OCI-LY3 (cell line): ENCODE measurements around the gene PDE5A.

ENCODE experiments used
- H2AFZ ChIP-seq: fragments of 200-600, 300-600 bp; shearing (Covaris generic); 2 replicates; pipeline ENCODE4 v1.6.0; 2014; ENCODE audit warnings: antibody characterized with exemption, low read depth, low read length
- H3K27ac ChIP-seq: fragments of 200-600, 300-600 bp; sonication (generic); 2 replicates; pipeline ENCODE4 v1.5.1; 2014; ENCODE audit warnings: mild to moderate bottlenecking, low read length, moderate library complexity, mixed read lengths
- H3K27me3 ChIP-seq: fragments of 200-600, 300-600 bp; sonication (generic); 2 replicates; pipeline ENCODE4 v1.6.1; 2014; ENCODE audit warnings: low read depth, low read length, mixed read lengths
- H3K36me3 ChIP-seq: fragments of 200-600, 300-600 bp; sonication (generic); replicated peaks from 2 replicates; pipeline ENCODE3; 2014; ENCODE audit warnings: low read depth, low read length, mixed read lengths
- H3K4me1 ChIP-seq: fragments of 300-600, 200-600 bp; sonication (generic); 2 replicates; pipeline ENCODE4 v1.6.1; 2014; ENCODE audit warnings: low read length, mixed read lengths
- H3K4me2 ChIP-seq: fragments of 200-600, 300-600 bp; sonication (generic); 2 replicates; pipeline ENCODE4 v1.6.1; 2014; ENCODE audit warnings: low read length, mixed read lengths
- H3K4me3 ChIP-seq: fragments of 300-600, 200-600 bp; sonication (generic); 2 replicates; pipeline ENCODE4 v1.5.1; 2014; ENCODE audit warnings: antibody characterized with exemption, mild to moderate bottlenecking, low read length, moderate library complexity
- H3K79me2 ChIP-seq: fragments of 300-600, 200-600 bp; shearing (Covaris generic); 2 replicates; pipeline ENCODE4 v1.6.1; 2014; ENCODE audit warnings: mild to moderate bottlenecking, low read length, mixed read lengths
- H3K9ac ChIP-seq: fragments of 300-600, 200-600 bp; shearing (Covaris generic); 2 replicates; pipeline ENCODE4 v1.6.0; 2014; ENCODE audit warnings: mild to moderate bottlenecking, low read length, moderate library complexity
- H3K9me3 ChIP-seq: fragments of 200-600, 300-600 bp; shearing (Covaris generic); 2 replicates; pipeline ENCODE4 v1.6.1; 2014; ENCODE audit warnings: low read length, mixed read lengths; ENCODE audit not compliant: insufficient read depth
- H4K20me1 ChIP-seq: fragments of 200-600, 300-600 bp; sonication (generic); 2 replicates; pipeline ENCODE4 v1.6.1; 2016; ENCODE audit warnings: low read length, mixed read lengths; ENCODE audit not compliant: insufficient read depth
- EZH2phosphoT487 ChIP-seq: fragments of 200-600 bp; shearing (Covaris generic); IDR thresholded peaks from 2 replicates; pipeline ENCODE4 v1.6.1; 2018; ENCODE audit warnings: antibody characterized with exemption, mixed run types, low read depth
- TF ChIP-seq, protein P1 (sequence below): fragments of 200-600, 300-600 bp; sonication (generic); IDR thresholded peaks from 2 replicates; pipeline ENCODE4 v1.5.1; 2014; ENCODE audit warnings: antibody characterized with exemption, low read length, low read depth

The PDE5A gene

DNA sequence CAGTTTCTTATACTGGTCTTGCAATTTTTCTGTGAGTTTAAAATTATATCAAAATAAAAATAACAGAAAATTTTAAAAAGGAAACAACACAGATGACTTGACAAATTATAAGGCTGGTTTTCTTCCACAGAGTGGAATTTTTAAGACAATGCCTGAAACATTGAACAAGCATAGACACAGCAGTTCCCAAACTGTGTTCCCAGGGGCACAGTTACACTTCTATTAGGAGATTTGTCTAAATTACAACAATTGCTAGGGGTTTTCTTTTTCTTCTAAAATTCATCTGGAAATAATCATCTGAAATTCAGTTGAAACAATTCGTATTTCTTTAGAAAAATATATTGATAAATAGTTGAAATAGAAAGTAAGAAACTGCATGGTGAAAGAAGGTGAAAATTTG is 26.2 kb downstream of the PDE5A start:
- Histone ChIP-seq H3K27me3 (no peaks in the 10 kb centered on the region), H3K4me1 (no peaks in the 10 kb centered on the region), H3K4me2 (no peak overlapping the region), H3K9me3 (no peaks in the 10 kb centered on the region), H2AFZ (no peak overlapping the region), H3K27ac (no peak overlapping the region), H4K20me1 (no peaks in the 10 kb centered on the region), H3K36me3 (no peaks in the 10 kb centered on the region), H3K79me2 (no peaks in the 10 kb centered on the region), H3K4me3 (no peak overlapping the region), H3K9ac (no peak overlapping the region)
- TF ChIP-seq EZH2phosphoT487, result no peak

- Histone ChIP-seq H3K36me3 (no peaks in the 10 kb centered on the region), H3K27ac (no peak overlapping the region), H3K9ac (no peak overlapping the region), H3K4me2 (no peak overlapping the region), H3K27me3 (no peaks in the 10 kb centered on the region), H3K9me3 (no peaks in the 10 kb centered on the region), H4K20me1 (no peaks in the 10 kb centered on the region), H3K4me3 (no peak overlapping the region), H2AFZ (no peak overlapping the region), H3K79me2 (no peaks in the 10 kb centered on the region), H3K4me1 (no peaks in the 10 kb centered on the region)
- no peak for TF ChIP-seq EZH2phosphoT487
- TF ChIP-seq, protein P1, sequence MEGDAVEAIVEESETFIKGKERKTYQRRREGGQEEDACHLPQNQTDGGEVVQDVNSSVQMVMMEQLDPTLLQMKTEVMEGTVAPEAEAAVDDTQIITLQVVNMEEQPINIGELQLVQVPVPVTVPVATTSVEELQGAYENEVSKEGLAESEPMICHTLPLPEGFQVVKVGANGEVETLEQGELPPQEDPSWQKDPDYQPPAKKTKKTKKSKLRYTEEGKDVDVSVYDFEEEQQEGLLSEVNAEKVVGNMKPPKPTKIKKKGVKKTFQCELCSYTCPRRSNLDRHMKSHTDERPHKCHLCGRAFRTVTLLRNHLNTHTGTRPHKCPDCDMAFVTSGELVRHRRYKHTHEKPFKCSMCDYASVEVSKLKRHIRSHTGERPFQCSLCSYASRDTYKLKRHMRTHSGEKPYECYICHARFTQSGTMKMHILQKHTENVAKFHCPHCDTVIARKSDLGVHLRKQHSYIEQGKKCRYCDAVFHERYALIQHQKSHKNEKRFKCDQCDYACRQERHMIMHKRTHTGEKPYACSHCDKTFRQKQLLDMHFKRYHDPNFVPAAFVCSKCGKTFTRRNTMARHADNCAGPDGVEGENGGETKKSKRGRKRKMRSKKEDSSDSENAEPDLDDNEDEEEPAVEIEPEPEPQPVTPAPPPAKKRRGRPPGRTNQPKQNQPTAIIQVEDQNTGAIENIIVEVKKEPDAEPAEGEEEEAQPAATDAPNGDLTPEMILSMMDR, result no peak
Observed at GRCh38 chr4:119598521-119598920, 30.1 kb downstream of the PDE5A start.

DNA sequence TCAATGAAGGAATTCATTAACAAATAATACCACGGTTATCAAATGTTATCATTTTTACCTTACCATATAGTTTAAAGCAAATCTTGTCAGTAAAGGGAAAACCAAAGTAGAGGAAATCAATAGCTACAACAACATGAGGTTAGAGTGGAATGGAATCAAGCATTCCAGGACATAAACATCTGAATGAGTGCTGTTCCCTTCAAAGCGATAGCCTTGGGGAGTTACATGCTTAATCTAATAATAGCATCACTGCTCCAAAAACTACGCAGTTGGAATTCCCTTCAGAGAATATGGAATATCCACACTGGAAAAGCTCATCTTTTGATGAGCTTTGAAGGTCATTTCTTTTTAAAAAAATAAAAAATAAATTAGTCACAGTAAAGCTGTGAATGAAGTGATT is 31.2 kb downstream of the PDE5A start:
- Histone ChIP-seq H2AFZ (no peak overlapping the region), H3K36me3 (no peaks in the 10 kb centered on the region), H3K4me3 (no peak overlapping the region), H3K27ac (no peak overlapping the region), H3K27me3 (no peaks in the 10 kb centered on the region), H3K9ac (no peak overlapping the region), H3K9me3 (no peaks in the 10 kb centered on the region), H3K4me1 (no peaks in the 10 kb centered on the region), H3K79me2 (no peaks in the 10 kb centered on the region), H4K20me1 (no peaks in the 10 kb centered on the region), H3K4me2 (no peak overlapping the region)
- no peak for TF ChIP-seq EZH2phosphoT487
- TF ChIP-seq, protein P1, result no peak

DNA sequence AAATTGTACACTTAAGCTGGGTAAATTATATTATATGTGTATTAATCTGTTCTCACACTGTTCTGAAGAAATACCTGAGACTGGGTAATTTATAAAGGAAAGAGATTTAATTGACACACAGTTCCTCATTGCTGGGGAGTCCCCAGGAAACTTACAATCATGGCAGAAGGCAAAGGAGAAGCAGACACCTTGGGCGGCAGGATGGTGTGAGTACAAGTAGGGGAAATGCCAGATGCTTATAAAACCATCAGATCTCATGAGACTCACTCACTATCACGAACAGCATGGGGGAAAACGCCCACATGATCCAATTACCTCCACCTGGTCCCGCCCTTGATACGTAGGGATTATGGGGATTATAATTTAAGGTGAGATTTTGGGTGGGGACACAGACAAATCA is 34.9 kb downstream of the PDE5A start:
- Histone ChIP-seq H3K27ac (no peak overlapping the region), H3K9me3 (no peaks in the 10 kb centered on the region), H3K79me2 (no peaks in the 10 kb centered on the region), H3K4me3 (no peak overlapping the region), H2AFZ (no peak overlapping the region), H3K4me1 (no peaks in the 10 kb centered on the region), H3K36me3 (no peaks in the 10 kb centered on the region), H3K27me3 (no peaks in the 10 kb centered on the region), H3K9ac (no peak overlapping the region), H4K20me1 (no peaks in the 10 kb centered on the region), H3K4me2 (no peak overlapping the region)
- TF ChIP-seq, protein P1, result no peak
- TF ChIP-seq EZH2phosphoT487, result no peak

- H3K4me2 ChIP-seq, result no peak overlapping the region
- TF ChIP-seq, protein P1, result no peak
- no peak for TF ChIP-seq EZH2phosphoT487
Observed at GRCh38 chr4:119592830-119593229, 35.8 kb downstream of the PDE5A start.

More at GRCh38 chr4:119592830-119593229, 35.8 kb downstream of the PDE5A start:
- H3K9ac ChIP-seq, result no peak overlapping the region
- H3K4me3 ChIP-seq, result no peak overlapping the region
- no peak overlapping the region for H3K27ac ChIP-seq
- no peaks in the 10 kb centered on the region for H3K79me2 ChIP-seq
- no peaks in the 10 kb centered on the region for H3K36me3 ChIP-seq
- H3K4me1 ChIP-seq, result no peaks in the 10 kb centered on the region
- no peaks in the 10 kb centered on the region for H3K9me3 ChIP-seq
- H3K27me3 ChIP-seq, result no peaks in the 10 kb centered on the region
- no peak overlapping the region for H2AFZ ChIP-seq
- no peaks in the 10 kb centered on the region for H4K20me1 ChIP-seq
